Activated T-helper 1 cell treated with Interleukin-2 at 50 U/mL for 16 hours (primary cell): ENCODE data around the gene OR52E2.

Source experiments
- DNase-seq: peaks from one replicate; pipeline ENCODE4 v3.0.0-alpha.2; 2020; ENCODE audit warnings: low read depth

Gene OR52E2

GRCh38 chr11:5011254-5011653, 48.2 kb downstream of the OR52E2 start:
- no peak for DNase-seq
